ENCODE data around the gene MYBPH.
A peak's percentile ranks its signal among the peaks of the same experiment; 100 is the strongest.

MYBPH gene

GRCh38 chr1:203147376-203147775, 28.2 kb downstream of the MYBPH start:
- no peak overlapping the region for H2BK12ac ChIP-seq (ENCODE audit: low read length)
- H3K14ac ChIP-seq (ENCODE audit: low read length): no peak overlapping the region
- no peak overlapping the region for H3K4me3 ChIP-seq (ENCODE audit: low read length in 2 of 2)
- no peak overlapping the region for H3K18ac ChIP-seq (ENCODE audit: low read length)
- H3K4me2 ChIP-seq (ENCODE audit: insufficient read depth, low read length, poor library complexity, severe bottlenecking): no peak overlapping the region
- no CpG with 5 or more reads among the region's 5 CpGs for WGBS, 2 donors (ENCODE audit: extremely low coverage in 2 of 2, insufficient read length in 2 of 2, insufficient replicate concordance in 1 of 2)
- H4K91ac ChIP-seq (ENCODE audit: low read depth, low read length, poor library complexity): no peak overlapping the region
- no peak overlapping the region for H2BK120ac ChIP-seq (ENCODE audit: low read depth, low read length)
- no peak overlapping the region for H3K23ac ChIP-seq (ENCODE audit: low read depth, low read length, poor library complexity)
- no peak overlapping the region for H3K9ac ChIP-seq (ENCODE audit: low read depth, low read length, poor library complexity)
- H3K9me3 ChIP-seq (replicated peaks in 1 of 2; ENCODE audit: control insufficient read depth in 2 of 2, insufficient read depth in 1 of 2, low read depth in 1 of 2, low read length in 2 of 2): peaks cover 0 to 2% of the 10 kb centered on the region in 2 donors
- H3K27ac ChIP-seq (replicated peaks; ENCODE audit: low read length): no peak overlapping the region
- no peak overlapping the region for H2AK5ac ChIP-seq (ENCODE audit: low read depth, low read length)
- H4K8ac ChIP-seq (ENCODE audit: low read depth, low read length): no peak overlapping the region
- no peak overlapping the region for H3K4ac ChIP-seq (ENCODE audit: low read length)
- no peak overlapping the region for H2BK5ac ChIP-seq (ENCODE audit: low read length)
- no peak for DNase-seq (ENCODE audit: low spot score)
- no peaks in the 10 kb centered on the region for H3K79me1 ChIP-seq (ENCODE audit: low read depth, low read length)
- no peak overlapping the region for H2BK15ac ChIP-seq (ENCODE audit: low read length)
- H3K4me1 ChIP-seq (ENCODE audit: control insufficient read depth in 2 of 2, insufficient read depth in 1 of 2, low read depth in 1 of 2, low read length in 2 of 2): peaks cover 12 to 26% of the 10 kb centered on the region in 2 donors
- no peaks in the 10 kb centered on the region for H3K36me3 ChIP-seq (replicated peaks in 1 of 2; ENCODE audit: control insufficient read depth in 2 of 2, insufficient read depth in 2 of 2, low read length in 2 of 2)
- no peak overlapping the region for H2AFZ ChIP-seq (ENCODE audit: low read length)
- H3K27me3 ChIP-seq (ENCODE audit: control insufficient read depth in 3 of 3, insufficient read depth in 3 of 3, low read depth in 1 of 3, low read length in 3 of 3): no peaks in the 10 kb centered on the region

- Histone ChIP-seq H3K27ac (replicated peaks; ENCODE audit: low read length) (no peak overlapping the region), H3K4me2 (ENCODE audit: insufficient read depth, low read length, poor library complexity, severe bottlenecking) (no peak overlapping the region), H3K23ac (ENCODE audit: low read depth, low read length, poor library complexity) (no peak overlapping the region), H3K27me3 (ENCODE audit: control insufficient read depth in 3 of 3, insufficient read depth in 3 of 3, low read depth in 1 of 3, low read length in 3 of 3) (no peaks in the 10 kb centered on the region), H3K79me1 (ENCODE audit: low read depth, low read length) (no peaks in the 10 kb centered on the region), H3K4me3 (ENCODE audit: low read length in 2 of 2) (no peak overlapping the region), H3K4ac (ENCODE audit: low read length) (no peak overlapping the region), H4K8ac (ENCODE audit: low read depth, low read length) (no peak overlapping the region), H2BK12ac (ENCODE audit: low read length) (no peak overlapping the region), H4K91ac (ENCODE audit: low read depth, low read length, poor library complexity) (no peak overlapping the region), H3K36me3 (replicated peaks in 1 of 2; ENCODE audit: control insufficient read depth in 2 of 2, insufficient read depth in 2 of 2, low read length in 2 of 2) (no peaks in the 10 kb centered on the region), H3K4me1 (ENCODE audit: control insufficient read depth in 2 of 2, insufficient read depth in 1 of 2, low read depth in 1 of 2, low read length in 2 of 2) (peaks cover 7 to 19% of the 10 kb centered on the region in 2 donors), H2AFZ (ENCODE audit: low read length) (no peak overlapping the region), H2BK120ac (ENCODE audit: low read depth, low read length) (no peak overlapping the region), H3K9ac (ENCODE audit: low read depth, low read length, poor library complexity) (no peak overlapping the region), H2BK5ac (ENCODE audit: low read length) (no peak overlapping the region), H2AK5ac (ENCODE audit: low read depth, low read length) (no peak overlapping the region), H3K14ac (ENCODE audit: low read length) (no peak overlapping the region), H2BK15ac (ENCODE audit: low read length) (peak overlapping the region; percentile 51), H3K9me3 (replicated peaks in 1 of 2; ENCODE audit: control insufficient read depth in 2 of 2, insufficient read depth in 1 of 2, low read depth in 1 of 2, low read length in 2 of 2) (peaks cover 0 to 2% of the 10 kb centered on the region in 2 donors), H3K18ac (ENCODE audit: low read length) (peak overlapping the region; percentile 84)
- no peak for DNase-seq (ENCODE audit: low spot score)
- no CpG with 5 or more reads among the region's 7 CpGs for WGBS, 2 donors (ENCODE audit: extremely low coverage in 2 of 2, insufficient read length in 2 of 2, insufficient replicate concordance in 1 of 2)
Observed at GRCh38 chr1:203146537-203146936, 29.1 kb downstream of the MYBPH start.

- peaks cover 7 to 16% of the 10 kb centered on the region in 2 donors for H3K4me1 ChIP-seq (ENCODE audit: control insufficient read depth in 2 of 2, insufficient read depth in 1 of 2, low read depth in 1 of 2, low read length in 2 of 2)
Observed at GRCh38 chr1:203146042-203146369, 29.6 kb downstream of the MYBPH start.

GRCh38 chr1:203145321-203146041, 30.1 kb downstream of the MYBPH start:
- Histone ChIP-seq H3K4me1 (ENCODE audit: control insufficient read depth in 2 of 2, insufficient read depth in 1 of 2, low read depth in 1 of 2, low read length in 2 of 2) (peaks cover 7 to 15% of the 10 kb centered on the region in 2 donors), H3K36me3 (replicated peaks in 1 of 2; ENCODE audit: control insufficient read depth in 2 of 2, insufficient read depth in 2 of 2, low read length in 2 of 2) (no peaks in the 10 kb centered on the region), H3K9ac (ENCODE audit: low read depth, low read length, poor library complexity) (no peak overlapping the region), H3K14ac (ENCODE audit: low read length) (peak overlapping the region; percentile 87), H3K23ac (ENCODE audit: low read depth, low read length, poor library complexity) (peak overlapping the region; percentile 56), H3K4me3 (ENCODE audit: low read length in 2 of 2) (no peak overlapping the region), H3K4me2 (ENCODE audit: insufficient read depth, low read length, poor library complexity, severe bottlenecking) (no peak overlapping the region), H2AFZ (ENCODE audit: low read length) (no peak overlapping the region), H3K27me3 (ENCODE audit: control insufficient read depth in 3 of 3, insufficient read depth in 3 of 3, low read depth in 1 of 3, low read length in 3 of 3) (no peaks in the 10 kb centered on the region), H2AK5ac (ENCODE audit: low read depth, low read length) (peak overlapping the region; percentile 80), H2BK5ac (ENCODE audit: low read length) (peak overlapping the region; percentile 21), H3K27ac (replicated peaks; ENCODE audit: low read length) (no peak overlapping the region), H4K91ac (ENCODE audit: low read depth, low read length, poor library complexity) (peak overlapping the region; percentile 48), H3K18ac (ENCODE audit: low read length) (peak overlapping the region; percentile 41), H2BK12ac (ENCODE audit: low read length) (no peak overlapping the region), H2BK15ac (ENCODE audit: low read length) (peak overlapping the region; percentile 73), H3K79me1 (ENCODE audit: low read depth, low read length) (no peaks in the 10 kb centered on the region), H3K9me3 (replicated peaks in 1 of 2; ENCODE audit: control insufficient read depth in 2 of 2, insufficient read depth in 1 of 2, low read depth in 1 of 2, low read length in 2 of 2) (peaks cover 0 to 2% of the 10 kb centered on the region in 2 donors), H3K4ac (ENCODE audit: low read length) (no peak overlapping the region), H2BK120ac (ENCODE audit: low read depth, low read length) (no peak overlapping the region), H4K8ac (ENCODE audit: low read depth, low read length) (no peak overlapping the region)
- DNase-seq (ENCODE audit: low spot score): no peak
- no CpG with 5 or more reads among the region's 13 CpGs for WGBS, 2 donors (ENCODE audit: extremely low coverage in 2 of 2, insufficient read length in 2 of 2, insufficient replicate concordance in 1 of 2)

More at GRCh38 chr1:203146042-203146369, 29.6 kb downstream of the MYBPH start:
- H3K4ac ChIP-seq (ENCODE audit: low read length): no peak overlapping the region
- H3K36me3 ChIP-seq (replicated peaks in 1 of 2; ENCODE audit: control insufficient read depth in 2 of 2, insufficient read depth in 2 of 2, low read length in 2 of 2): no peaks in the 10 kb centered on the region
- no peaks in the 10 kb centered on the region for H3K27me3 ChIP-seq (ENCODE audit: control insufficient read depth in 3 of 3, insufficient read depth in 3 of 3, low read depth in 1 of 3, low read length in 3 of 3)
- peak overlapping the region; percentile 16 for H3K18ac ChIP-seq (ENCODE audit: low read length)
- no peak overlapping the region for H4K91ac ChIP-seq (ENCODE audit: low read depth, low read length, poor library complexity)
- H3K9ac ChIP-seq (ENCODE audit: low read depth, low read length, poor library complexity): no peak overlapping the region
- WGBS, 2 donors (ENCODE audit: extremely low coverage in 2 of 2, insufficient read length in 2 of 2, insufficient replicate concordance in 1 of 2): no CpG with 5 or more reads among the region's 2 CpGs
- H2AFZ ChIP-seq (ENCODE audit: low read length): no peak overlapping the region
- peak overlapping the region; percentile 73 for H2BK15ac ChIP-seq (ENCODE audit: low read length)
- H3K27ac ChIP-seq (replicated peaks; ENCODE audit: low read length): no peak overlapping the region
- no peak overlapping the region for H3K23ac ChIP-seq (ENCODE audit: low read depth, low read length, poor library complexity)
- no peaks in the 10 kb centered on the region for H3K79me1 ChIP-seq (ENCODE audit: low read depth, low read length)
- H3K4me3 ChIP-seq (ENCODE audit: low read length in 2 of 2): no peak overlapping the region
- peak overlapping the region; percentile 80 for H2AK5ac ChIP-seq (ENCODE audit: low read depth, low read length)
- H3K14ac ChIP-seq (ENCODE audit: low read length): no peak overlapping the region
- DNase-seq (ENCODE audit: low spot score): no peak
- H2BK12ac ChIP-seq (ENCODE audit: low read length): no peak overlapping the region
- no peak overlapping the region for H2BK120ac ChIP-seq (ENCODE audit: low read depth, low read length)
- H3K4me2 ChIP-seq (ENCODE audit: insufficient read depth, low read length, poor library complexity, severe bottlenecking): no peak overlapping the region
- no peak overlapping the region for H4K8ac ChIP-seq (ENCODE audit: low read depth, low read length)
- H3K9me3 ChIP-seq (replicated peaks in 1 of 2; ENCODE audit: control insufficient read depth in 2 of 2, insufficient read depth in 1 of 2, low read depth in 1 of 2, low read length in 2 of 2): peaks cover 0 to 2% of the 10 kb centered on the region in 2 donors
- peak overlapping the region; percentile 20 for H2BK5ac ChIP-seq (ENCODE audit: low read length)

All from neuronal stem cell (in vitro differentiated cells).